Stimulated activated naive CD4-positive, alpha-beta T cell treated with Interleukin-2 at 50 U/mL for 16 hours (primary cell): ENCODE measurements around the gene OR2C3.
"Not testable (repeated sequence)": the region's sequence is repeated elsewhere in the genome, so short reads cannot be mapped to it uniquely, and the experiment has no call there.

Experiments used
- DNase-seq: peaks from one replicate; lab custom pipeline; 2025; lab: John Stamatoyannopoulos, UW

The OR2C3 gene

DNA sequence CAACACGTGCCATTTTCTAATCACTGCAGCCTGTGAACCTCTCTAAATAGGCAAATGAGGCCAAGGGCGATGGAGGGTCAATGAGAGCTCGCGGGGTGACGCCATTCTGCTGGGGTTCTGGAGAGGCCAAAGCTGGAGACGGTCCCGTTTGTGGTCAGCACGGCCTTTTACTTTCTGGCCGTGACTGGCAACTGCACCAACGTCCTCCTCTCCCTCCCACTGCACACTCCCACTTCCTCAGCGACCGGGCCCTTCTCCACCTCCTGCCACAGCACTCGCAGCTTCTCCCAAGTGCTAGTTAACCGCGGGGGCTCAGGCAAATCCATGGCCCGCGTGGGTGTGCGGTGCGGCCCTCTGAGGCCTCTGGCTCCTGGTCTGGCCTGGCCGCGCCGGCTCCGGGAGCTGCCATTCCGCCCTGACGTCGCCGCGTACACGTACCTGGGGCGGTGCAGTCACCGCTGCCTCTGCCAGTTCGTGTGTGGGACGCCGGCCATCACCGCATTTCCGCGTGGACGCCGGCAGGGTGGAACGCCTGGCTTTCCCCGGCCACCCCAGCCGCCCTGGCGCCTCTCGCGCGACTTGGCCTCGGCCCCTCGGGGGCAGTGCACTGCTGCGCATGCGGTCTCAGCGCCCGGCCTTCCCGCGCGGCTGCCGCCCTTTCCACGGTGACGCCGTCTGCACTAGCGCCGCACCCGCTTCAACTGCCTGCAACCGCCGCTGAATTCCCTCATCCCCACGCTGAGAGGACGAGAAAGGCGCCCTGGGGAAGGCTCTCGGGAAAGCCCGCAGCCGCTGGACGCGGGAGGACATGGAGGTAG, 18.2 kb downstream of the OR2C3 start:
- DNase-seq, result no peak

GRCh38 chr1:247506831-247507230, 29.4 kb downstream of the OR2C3 start:
- no peak for DNase-seq

DNA sequence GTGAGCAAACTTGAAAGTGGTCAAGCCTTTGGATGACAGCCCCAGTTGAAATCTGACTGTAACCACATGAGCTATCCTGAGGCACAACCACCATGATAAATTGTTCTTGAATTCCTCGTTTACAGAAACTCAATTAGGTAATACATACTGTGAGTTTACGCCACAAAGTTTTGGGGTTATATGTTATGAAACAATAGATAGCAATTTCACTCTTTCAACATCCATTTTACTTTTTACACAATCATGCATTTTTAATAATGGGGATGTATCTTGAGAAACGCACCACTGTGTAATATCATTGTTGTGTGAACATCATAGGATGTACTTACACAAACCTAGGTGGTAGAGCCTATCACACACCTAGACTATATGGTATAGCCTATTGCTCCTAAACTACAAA, 35.4 kb downstream of the OR2C3 start:
- DNase-seq, result no peak

DNA sequence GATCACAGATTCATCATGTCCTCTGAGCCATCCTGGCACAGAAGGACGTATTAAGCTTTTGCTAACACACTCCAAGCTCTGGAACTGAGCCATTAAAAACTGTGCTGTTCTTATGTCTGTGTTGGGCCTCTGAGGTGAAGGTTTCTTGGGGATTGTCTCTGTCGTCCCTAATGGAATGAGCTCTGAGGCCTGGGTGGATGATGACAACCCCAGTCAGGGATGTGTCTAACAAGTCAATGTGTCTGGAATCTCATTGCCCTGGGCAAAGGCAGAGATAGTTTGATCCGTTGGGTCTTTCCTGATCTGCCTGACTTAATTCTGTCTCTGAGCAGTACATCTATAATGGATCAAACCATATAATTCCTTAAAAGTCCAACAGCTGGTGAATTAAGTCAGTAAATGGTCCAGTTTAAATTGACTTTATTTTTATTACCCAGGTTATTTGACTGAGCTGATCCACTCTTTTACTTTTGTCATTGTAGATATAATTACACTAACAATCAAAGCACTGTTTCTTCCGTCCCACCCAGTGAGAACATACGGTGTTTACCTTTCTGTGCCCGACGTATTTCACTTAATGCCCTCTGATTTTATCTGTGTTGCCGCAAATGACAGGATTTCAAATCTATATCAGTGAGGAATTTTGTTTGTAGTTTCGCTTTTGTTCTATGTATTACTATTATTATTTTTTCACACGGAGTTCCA, 39.5 kb downstream of the OR2C3 start:
- no peak for DNase-seq

- DNase-seq, result no peak
Measured at GRCh38 chr1:247494767-247495166, 41.5 kb downstream of the OR2C3 start.

GRCh38 chr1:247493106-247493505, 43.1 kb downstream of the OR2C3 start:
- DNase-seq, result no peak

- no peak for DNase-seq
Measured at GRCh38 chr1:247491328-247491727, 44.9 kb downstream of the OR2C3 start.

GRCh38 chr1:247487057-247487456, 49.2 kb downstream of the OR2C3 start:
- no peak for DNase-seq

- DNase-seq, result no peak
Measured at GRCh38 chr1:247482747-247483146, 53.5 kb downstream of the OR2C3 start.

DNA sequence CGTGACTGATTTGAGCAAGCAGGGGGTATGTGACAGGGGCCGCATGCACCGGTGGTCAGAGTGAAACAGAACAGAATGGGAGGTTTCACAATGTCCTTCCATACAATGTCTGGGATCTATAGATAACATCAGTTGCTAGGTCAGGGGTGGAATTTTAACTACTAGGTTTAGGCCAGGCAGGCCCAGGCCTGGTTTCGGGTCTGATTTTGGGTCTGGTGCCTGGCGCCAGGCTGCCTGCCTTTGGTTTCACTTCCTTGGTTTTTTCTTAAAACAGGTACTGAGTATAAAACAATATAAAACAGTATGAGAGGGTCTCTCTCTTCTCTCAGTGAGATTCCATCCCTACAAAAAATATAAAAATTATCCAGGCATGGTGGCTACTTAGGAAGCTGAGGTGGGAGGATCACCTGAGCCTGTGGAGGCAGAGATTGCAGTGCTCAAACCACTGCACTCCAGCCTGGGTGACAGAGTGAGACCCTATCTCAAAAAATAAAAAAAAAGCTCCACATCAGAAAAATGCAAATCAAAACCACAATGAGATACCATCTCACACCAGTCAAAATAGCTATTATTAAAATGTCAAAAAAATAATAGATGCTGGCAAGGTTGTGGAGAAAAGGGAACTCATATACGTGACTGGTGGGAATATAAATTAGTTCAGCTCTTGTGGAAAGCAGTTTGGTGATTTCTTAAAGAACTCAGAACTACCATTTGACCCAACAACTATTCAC, 59.7 kb downstream of the OR2C3 start:
- DNase-seq, result not testable (repeated sequence)

DNA sequence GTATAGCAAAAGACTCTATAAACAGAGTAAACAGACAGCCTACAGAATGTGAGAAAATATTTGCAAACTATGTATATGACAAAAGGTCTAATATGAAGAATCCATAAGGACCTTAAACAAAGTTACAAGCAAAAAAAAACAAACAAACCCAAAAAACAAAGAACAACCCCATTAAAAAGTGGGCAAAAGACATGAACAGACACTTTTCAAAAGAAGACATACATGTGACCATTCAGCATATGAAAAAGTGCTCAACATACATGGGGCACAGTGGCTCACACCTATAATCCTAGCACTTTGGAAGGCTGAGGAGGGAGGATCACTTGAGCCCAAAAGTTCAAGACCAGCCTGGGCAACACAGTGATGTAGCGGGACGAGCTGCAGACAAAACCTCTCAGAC, 60.4 kb downstream of the OR2C3 start:
- DNase-seq, result no peak
